Ishikawa (cell line): ENCODE measurements around the gene SCAANT1.

Experiments used
- CEBPB ChIP-seq: IDR thresholded peaks from 2 replicates; pipeline ENCODE4 v1.6.1; 2012
- EGR1 ChIP-seq: IDR thresholded peaks from 2 replicates; pipeline ENCODE4 v1.6.1; 2012
- FOXM1 ChIP-seq: IDR thresholded peaks from 2 replicates; pipeline ENCODE4 v1.6.1; 2012; ENCODE audit warnings: low read depth, borderline replicate concordance
- NFIC ChIP-seq: IDR thresholded peaks from 2 replicates; pipeline ENCODE4 v1.6.1; 2012
- TEAD4 ChIP-seq: IDR thresholded peaks from 2 replicates; pipeline ENCODE4 v1.6.1; 2012
- YY1 ChIP-seq: IDR thresholded peaks from 2 replicates; pipeline ENCODE4 v1.6.1; 2012; ENCODE audit warnings: low read depth
- TF ChIP-seq, protein P1 (sequence below): IDR thresholded peaks from 2 replicates; pipeline ENCODE4 v1.6.1; 2012
- TF ChIP-seq, protein P2 (sequence below): IDR thresholded peaks from 2 replicates; pipeline ENCODE4 v1.6.1; 2012; ENCODE audit warnings: low read depth, mild to moderate bottlenecking

DNA sequence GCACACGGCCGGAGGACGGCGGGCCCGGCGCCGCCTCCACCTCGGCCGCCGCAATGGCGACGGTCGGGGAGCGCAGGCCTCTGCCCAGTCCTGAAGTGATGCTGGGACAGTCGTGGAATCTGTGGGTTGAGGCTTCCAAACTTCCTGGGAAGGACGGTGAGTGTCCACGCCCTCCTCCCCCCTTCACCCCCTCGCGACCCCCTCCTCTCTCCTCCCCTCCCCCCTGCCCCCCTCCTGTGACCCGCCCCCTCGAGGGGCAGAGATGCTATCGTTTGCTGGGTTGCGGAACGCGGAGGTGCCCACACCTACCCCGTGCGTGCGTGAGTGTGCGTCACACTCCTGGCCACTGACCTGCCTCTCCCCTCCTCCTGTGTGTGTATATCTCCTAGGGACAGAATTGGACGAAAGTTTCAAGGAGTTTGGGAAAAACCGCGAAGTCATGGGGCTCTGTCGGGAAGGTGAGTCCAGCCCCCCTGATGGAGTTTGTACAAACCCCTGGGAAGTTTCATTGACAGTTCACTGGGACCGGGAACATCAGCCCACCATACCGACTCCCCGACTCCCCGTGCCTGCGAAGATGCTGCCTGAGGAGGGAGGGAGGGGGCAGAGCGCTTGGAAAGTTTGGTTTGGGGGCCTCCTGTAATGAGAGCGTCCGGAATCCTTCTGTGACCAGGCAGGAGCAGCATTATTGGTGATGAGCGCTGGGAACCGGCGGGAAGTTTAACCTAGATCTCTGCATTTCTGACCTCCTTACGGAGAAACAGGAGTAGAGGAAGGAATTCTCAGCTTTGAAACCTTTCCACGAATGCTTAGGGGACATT is 795 bp upstream of the SCAANT1 start:
- TF ChIP-seq, protein P1, sequence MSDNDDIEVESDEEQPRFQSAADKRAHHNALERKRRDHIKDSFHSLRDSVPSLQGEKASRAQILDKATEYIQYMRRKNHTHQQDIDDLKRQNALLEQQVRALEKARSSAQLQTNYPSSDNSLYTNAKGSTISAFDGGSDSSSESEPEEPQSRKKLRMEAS = no peak; the same call in 1 of the 2 replicates
- TF ChIP-seq EGR1 (no peak), YY1 (no peak), NFIC (no peak), CEBPB (no peak), TEAD4 (no peak), FOXM1 (no peak)
- TF ChIP-seq, protein P2, sequence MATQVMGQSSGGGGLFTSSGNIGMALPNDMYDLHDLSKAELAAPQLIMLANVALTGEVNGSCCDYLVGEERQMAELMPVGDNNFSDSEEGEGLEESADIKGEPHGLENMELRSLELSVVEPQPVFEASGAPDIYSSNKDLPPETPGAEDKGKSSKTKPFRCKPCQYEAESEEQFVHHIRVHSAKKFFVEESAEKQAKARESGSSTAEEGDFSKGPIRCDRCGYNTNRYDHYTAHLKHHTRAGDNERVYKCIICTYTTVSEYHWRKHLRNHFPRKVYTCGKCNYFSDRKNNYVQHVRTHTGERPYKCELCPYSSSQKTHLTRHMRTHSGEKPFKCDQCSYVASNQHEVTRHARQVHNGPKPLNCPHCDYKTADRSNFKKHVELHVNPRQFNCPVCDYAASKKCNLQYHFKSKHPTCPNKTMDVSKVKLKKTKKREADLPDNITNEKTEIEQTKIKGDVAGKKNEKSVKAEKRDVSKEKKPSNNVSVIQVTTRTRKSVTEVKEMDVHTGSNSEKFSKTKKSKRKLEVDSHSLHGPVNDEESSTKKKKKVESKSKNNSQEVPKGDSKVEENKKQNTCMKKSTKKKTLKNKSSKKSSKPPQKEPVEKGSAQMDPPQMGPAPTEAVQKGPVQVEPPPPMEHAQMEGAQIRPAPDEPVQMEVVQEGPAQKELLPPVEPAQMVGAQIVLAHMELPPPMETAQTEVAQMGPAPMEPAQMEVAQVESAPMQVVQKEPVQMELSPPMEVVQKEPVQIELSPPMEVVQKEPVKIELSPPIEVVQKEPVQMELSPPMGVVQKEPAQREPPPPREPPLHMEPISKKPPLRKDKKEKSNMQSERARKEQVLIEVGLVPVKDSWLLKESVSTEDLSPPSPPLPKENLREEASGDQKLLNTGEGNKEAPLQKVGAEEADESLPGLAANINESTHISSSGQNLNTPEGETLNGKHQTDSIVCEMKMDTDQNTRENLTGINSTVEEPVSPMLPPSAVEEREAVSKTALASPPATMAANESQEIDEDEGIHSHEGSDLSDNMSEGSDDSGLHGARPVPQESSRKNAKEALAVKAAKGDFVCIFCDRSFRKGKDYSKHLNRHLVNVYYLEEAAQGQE = no peak
